ENCODE results near the gene GPR137. TPM values are rescaled to one million over a fixed set of nuclear protein-coding genes. Genes with fewer than 3 reads are reported as not detected.
A peak's percentile ranks its signal among the peaks of the same experiment; 100 is the strongest.

GPR137 gene
- polyA plus RNA-seq, 3 donors: 27.2 to 42.7 (median 42.7) TPM

DNA sequence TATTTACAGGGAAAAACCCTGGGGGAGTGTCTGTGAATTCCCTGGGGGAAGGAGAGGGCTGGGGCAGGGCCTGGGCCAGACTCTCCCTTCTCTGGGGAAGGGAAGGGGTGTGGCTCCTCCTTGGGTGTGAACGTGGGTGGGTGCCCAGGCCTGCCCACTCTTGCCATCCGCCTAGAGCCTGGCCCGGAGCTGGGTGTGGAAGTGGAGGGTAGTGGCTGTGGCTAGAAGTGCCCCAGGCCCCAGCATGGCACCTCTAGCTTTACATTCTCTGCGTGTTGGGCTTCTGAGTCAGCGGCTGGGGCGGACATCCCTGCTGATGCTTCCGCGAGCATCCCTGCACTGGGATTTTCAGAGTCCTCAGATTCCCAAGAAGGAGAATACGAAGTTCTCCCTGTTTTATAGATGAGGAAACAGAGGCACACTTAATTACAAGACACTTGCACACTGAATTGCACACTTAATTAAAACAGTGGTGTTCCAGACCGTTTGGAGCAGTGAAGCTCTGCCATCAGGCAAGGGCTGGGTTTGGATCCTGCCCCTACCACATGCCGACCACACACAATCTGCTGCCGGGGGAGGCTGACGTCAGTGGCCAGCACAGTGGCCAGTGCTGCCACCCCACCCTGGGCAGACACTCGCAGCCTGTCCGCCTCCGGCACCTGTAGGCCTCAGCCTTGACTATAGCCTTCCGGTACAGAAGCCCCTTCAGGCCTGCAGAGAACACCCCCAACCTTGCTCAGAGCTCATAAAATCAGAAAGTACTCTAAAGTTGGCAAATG is 8.8 kb upstream of the GPR137 start:
- DNase-seq (ENCODE audit: extremely low read depth in 1 of 11, low read depth in 9 of 11, low spot score in 4 of 11): no peak

DNA sequence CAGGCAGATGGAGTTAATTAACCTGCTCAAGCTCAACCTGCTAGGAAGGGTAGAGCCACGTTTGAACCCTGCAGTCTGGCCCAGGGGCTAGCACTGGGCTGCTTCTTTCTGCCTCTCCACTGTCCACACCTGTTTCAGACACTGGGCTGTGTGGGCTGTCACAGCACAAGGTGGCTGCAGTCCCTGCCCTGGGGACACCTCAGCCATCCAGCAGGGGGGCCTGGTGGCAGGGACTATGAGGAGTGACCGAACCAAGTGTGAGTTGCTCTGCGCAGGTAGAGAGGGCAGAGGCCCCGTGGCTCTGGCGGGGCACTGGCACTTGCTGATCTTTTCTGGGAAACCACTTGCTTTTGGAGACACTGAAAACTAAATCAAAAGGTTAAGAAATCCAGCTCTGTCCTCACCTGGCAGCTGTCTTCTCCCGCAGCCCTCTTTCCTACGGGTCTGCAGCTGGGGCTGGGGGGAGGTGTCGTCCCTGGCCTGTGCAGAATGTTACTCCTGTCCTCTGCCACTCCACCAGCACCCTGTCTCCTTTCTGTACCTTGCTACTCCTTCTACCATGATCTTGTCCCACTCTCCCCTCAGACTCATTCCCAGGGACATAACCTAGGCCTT is 7.0 kb upstream of the GPR137 start:
- DNase-seq (ENCODE audit: extremely low read depth in 1 of 11, low read depth in 9 of 11, low spot score in 4 of 11): no peak

DNA sequence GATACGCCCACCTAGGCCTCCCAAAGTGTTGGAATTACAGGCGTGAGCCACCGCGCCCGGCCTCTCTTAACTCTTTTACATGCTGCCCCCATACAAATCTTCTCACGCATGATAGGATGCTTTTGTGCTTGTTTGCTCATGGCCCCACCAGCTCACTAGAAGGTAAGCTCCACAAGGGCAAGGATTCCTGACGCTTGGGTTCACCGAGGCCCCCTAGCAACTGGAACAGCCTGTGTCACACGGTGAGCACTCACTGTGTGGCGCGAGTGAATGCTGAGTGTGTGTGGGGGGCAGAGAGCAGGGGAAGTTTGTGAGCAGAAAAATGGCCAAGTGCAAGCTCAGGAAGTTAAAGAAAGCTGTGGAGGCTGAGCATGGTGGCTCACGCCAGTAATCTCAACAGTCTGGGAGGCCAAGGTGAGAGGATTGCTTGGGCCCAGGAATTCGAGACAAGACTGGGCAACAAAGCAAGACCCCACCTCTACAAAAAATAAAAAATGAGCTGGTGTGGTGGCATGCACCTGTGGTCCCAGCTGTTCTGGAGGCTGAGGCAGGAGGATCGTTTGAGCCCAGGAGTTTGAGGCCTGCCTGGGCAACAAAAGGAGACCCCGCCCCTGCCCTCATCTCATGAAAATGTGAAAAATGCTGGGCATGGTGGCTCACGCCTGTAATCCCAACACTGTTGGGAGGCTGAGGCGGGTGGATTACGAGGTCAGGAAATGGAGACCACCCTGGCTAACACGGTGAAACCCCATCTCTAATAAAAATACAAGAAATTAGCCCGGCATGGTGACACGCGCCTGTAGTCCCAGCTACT is 3.5 kb upstream of the GPR137 start:
- DNase-seq (ENCODE audit: extremely low read depth in 1 of 11, low read depth in 9 of 11, low spot score in 4 of 11): no peak

DNA sequence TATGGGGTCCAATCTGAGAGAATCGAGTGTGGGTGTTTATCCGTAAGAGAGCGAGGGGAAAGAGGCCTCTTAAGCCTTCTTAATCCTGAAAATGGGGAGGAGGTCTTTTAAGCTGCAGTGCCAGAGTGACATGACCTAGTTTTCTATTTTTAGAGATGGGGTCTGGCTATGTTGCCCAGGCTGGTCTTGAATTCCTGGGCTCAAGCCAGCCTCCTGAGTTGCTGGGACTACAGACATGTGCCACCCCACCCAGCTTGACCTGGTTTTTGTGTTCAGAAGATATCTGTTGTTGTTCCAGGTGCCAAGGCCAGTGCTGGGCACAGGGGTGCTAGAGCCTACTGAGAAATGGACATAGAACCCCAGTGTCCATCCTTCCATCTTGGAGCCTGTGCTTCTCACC is 2.6 kb upstream of the GPR137 start:
- no peak for DNase-seq (ENCODE audit: extremely low read depth in 1 of 11, low read depth in 9 of 11, low spot score in 4 of 11)

DNA sequence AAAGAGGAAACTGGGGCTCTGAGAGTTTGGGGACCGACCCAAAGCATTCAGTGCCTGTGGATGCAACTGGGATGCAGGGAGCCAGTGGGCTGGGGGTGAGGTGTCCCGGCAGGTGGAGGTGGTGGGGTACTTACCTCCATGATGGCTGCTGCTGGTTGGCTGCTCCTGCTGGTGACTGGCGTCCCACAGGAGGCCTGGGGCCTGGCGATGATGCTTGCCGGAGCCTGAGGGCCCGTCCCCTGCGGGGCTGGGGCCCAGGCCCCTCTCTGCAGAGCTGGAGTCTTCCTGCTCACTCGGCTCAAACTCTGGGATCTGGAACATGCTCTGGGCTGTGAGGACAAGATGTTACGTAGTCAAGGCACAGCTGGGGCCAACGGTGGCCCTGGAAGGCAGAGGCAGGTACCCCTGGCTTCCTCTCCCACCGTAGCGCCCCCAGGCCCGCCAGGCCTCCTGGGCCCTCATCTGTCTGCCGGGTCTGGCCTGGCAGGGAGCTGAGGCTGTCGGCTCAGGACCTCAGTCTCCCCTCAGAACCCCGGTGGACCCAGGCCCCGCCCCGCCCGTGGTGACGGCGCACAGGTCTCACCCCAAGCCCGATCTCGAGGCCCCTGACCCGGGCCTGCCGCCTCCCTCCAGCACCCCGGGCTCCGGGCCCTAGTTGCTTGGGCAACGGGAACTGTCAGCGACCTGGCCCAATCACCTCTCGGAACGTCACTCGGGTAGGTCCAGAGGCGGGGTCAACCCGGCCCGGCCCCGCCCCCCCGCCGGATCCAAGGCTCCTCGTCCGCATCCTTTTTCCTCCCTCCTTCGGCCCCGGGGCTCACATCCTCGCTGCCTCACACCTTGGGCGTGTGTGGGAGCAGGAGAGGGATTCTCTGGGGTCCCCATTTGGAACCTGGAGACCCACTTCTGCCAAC is 1.3 kb upstream of the GPR137 start, which contains the start of gene BAD:
BAD (minus strand) TSS at position 618 of the 914 bp plus-strand sequence; CDS start at position 321, 297 bp downstream.
- peak in 10 of 11 donors; percentile 81 to 93 (median 89) for DNase-seq (ENCODE audit: extremely low read depth in 1 of 11, low read depth in 9 of 11, low spot score in 4 of 11)

DNA sequence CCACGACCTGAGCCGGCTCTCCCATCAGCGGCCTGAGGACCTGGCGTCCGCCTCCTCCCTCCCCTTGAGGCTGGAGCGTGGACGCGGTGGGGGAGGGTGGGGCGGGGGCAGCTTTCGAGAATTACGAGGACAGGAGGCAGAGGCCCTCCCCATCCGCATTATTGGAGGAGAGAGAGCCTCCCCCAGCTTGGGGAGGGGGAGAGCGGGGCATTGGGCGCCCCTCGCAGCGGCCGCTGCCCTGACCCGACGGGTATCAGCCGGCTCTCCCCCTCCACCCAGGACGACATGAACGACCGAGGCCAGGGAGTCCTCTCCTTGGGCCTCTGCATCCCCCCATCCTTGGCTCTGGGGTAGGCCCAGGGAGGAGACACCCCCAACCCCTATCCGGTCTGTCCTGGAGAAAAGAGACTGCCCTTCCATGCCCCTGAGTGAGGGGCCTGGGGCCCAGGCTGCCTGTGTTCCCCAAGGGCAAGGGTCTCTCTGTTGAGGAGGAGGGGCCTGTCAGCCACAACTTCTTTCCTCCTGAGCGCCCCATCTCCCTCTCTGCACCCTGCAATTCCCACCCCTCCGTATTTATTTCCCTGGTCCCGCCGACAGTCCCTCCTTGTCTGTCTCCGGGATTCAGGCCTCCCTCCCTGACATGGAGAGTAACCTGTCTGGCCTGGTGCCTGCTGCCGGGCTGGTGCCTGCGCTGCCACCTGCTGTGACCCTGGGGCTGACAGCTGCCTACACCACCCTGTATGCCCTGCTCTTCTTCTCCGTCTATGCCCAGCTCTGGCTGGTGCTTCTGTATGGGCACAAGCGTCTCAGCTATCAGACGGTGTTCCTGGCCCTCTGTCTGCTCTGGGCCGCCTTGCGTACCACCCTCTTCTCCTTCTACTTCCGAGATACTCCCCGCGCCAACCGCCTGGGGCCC is 495 bp downstream of the GPR137 start:
- DNase-seq (ENCODE audit: extremely low read depth in 1 of 11, low read depth in 9 of 11, low spot score in 4 of 11): no peak

DNA sequence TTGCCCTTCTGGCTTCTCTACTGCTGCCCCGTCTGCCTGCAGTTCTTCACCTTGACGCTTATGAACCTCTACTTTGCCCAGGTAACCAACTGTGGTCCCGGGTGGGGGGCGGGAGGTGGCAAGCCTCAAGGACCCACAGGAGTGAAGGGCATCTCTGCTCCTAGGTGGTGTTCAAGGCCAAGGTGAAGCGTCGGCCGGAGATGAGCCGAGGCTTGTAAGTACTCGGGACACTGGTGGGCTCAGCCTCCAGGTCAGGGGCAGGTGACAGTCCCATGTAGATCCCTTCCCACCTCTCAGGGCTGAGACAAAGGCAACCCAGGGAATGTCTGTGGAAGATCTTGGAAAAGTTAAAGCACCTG is 1.1 kb downstream of the GPR137 start:
- DNase-seq (ENCODE audit: extremely low read depth in 1 of 11, low read depth in 9 of 11, low spot score in 4 of 11): no peak

DNA sequence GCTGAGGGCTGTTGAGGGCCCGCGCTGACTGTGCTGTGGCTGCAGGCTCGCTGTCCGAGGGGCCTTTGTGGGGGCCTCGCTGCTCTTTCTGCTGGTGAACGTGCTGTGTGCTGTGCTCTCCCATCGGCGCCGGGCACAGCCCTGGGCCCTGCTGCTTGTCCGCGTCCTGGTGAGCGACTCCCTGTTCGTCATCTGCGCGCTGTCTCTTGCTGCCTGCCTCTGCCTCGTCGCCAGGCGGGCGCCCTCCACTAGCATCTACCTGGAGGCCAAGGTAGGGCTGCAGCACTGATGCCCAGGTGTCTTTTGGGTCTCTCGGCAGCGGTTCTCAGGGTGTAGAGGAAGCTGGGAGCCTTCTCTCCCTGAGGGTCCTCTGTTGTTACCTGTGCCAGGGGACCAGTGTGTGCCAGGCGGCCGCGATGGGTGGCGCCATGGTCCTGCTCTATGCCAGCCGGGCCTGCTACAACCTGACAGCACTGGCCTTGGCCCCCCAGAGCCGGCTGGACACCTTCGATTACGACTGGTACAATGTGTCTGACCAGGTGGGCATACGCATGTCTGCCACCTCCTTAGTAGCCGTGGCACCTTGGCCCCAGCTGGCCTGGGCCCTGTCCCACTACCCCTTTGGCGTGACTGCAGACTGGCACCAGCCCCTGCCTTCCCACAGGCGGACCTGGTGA is 2.2 kb downstream of the GPR137 start:
- no peak for DNase-seq (ENCODE audit: extremely low read depth in 1 of 11, low read depth in 9 of 11, low spot score in 4 of 11)

DNA sequence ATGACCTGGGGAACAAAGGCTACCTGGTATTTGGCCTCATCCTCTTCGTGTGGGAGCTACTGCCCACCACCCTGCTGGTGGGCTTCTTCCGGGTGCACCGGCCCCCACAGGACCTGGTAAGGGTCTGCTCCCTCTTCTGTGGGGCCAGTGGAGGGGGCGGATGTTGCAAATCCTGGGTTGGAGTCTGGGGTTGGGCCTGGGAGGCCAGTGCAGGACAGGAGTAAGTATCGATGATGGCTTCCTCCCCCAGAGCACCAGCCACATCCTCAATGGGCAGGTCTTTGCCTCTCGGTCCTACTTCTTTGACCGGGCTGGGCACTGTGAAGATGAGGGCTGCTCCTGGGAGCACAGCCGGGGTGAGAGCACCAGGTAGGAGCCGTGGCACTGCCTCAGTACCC is 2.7 kb downstream of the GPR137 start:
- no peak for DNase-seq (ENCODE audit: extremely low read depth in 1 of 11, low read depth in 9 of 11, low spot score in 4 of 11)

DNA sequence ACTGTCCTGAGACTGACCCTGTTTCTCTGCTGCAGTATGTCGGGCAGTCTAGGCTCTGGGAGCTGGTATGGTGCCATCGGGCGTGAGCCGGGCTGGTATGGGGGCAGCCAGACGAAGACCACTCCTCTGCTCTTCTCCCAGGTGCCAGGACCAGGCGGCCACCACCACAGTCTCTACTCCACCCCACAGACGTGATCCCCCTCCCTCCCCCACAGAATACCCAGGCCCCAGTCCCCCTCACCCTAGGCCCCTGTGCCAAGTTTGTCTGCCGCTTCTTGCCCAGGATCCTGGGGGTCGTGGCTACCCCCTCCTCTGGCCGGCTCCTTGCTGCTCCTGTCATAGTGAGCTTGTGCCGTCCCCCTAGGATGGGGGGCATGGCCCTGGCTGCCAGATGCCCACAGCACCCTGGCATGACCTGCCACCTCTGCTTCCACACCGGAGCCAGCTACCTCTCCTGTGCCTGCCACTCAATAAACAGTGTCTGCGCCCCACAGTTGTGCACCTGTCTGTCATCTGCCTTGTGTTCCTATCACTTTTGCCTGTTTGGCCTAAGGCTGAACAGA is 3.4 kb downstream of the GPR137 start:
- no peak for DNase-seq (ENCODE audit: extremely low read depth in 1 of 11, low read depth in 9 of 11, low spot score in 4 of 11)

DNA sequence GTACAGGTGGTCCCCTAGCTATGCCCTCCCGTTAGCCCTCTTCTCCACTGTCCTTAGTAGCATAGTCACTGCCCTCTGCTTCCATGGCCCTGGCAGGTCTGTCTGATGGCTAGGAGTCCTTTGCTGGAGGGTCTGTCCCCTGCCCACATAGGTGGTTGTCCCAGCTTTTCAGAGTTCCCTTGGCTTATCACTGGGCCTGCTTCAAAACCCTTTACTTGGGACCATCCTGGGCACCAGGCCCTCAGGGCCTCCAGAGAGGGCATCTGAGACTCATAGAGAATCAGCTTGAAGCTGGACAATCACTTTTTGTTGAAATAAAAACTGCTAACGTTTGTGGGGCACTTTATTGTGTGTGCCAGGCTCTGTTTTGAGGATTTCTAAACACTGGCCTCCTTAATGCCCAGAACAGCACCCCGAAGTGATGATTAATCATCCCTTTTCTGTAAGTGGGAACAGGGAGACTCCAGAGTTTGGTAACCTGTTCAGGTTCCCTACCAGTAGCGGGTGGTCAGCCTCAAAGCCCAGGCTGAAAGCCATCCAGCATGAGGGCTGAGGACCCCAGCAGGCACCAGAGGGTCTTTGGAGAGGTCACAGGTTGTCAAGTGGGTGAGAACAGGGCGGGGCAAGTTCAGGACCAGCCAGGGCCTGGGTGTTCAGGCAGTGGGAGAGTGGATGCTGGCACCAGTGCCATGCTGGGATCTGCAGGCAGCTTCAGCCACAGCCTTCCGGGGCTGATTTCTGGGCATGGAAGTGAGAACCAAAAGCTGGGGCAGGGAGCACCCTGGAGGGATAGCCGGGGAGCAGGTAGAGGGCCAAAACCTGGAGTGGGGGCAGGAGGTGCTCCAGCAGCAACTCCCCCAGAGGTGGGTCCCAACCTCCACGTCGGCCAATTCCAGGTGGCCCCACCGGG is 5.0 kb downstream of the GPR137 start:
- DNase-seq (ENCODE audit: extremely low read depth in 1 of 11, low read depth in 9 of 11, low spot score in 4 of 11): no peak

DNA sequence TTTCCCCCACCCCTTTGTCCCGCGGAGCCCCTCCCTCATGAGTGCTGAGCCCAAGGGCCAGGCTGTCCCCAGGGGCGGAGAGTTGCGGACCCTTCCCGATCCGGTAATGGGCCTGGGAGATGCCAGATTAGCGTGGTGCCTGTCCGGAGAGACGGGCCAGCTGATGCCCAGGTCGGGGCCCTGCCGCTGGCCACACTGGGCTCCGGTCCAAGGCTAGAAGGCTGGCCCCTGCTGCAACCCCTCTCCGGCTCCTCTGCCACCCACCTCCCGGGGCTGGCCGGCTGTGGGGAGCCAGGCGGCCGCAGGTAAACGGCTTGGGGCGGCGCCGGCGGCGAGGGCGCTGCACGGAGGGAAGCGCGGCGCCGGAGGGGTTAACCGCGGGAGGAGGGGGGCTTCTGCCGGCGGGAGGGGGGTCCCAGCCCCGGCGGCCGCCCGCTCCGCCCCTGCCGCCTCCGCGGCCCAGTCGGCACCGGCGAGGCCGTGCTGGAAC is 5.7 kb downstream of the GPR137 start, which contains the start of gene KCNK4:
KCNK4 (plus strand) TSS at position 41 of the 490 bp plus-strand sequence. CDS start 1,717 bp downstream, outside the sequence.
- DNase-seq (ENCODE audit: extremely low read depth in 1 of 11, low read depth in 9 of 11, low spot score in 4 of 11): no peak

DNA sequence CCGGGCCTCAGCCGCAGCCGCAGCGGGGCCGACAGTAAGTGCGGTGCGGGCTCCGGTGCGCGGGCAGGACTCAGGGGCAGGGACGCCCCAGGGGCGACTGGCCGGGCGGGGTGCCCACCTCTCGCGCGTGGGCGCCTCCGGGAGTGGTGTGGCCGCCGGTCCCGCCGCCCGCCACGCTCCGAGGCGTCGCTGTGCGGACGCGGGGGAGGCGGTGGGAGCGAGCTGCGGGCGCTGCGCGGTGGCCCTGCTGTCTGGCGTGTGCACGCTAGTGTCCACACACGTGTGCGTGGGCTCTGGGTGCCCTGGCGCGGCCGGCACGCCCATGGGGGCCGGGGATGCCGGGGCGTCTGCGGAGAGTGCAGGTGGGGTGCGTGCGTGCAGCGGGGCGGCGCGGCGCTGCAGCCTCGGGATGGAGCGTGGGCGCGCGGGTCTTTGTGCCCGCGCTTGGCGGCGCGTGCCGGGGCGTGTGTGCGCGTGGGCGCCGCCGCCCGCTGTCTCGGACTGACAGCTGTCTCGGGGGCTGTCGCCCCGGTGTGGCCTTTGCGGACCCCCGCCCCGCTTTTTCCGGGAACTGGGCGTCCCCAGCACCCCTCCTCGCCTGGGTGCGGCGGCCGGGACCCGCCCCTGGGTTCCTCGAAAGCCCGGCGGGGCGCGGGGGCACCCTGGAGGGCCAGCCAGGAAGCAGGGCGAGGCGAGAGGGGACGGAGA is 6.3 kb downstream of the GPR137 start:
- DNase-seq (ENCODE audit: extremely low read depth in 1 of 11, low read depth in 9 of 11, low spot score in 4 of 11): no peak

DNA sequence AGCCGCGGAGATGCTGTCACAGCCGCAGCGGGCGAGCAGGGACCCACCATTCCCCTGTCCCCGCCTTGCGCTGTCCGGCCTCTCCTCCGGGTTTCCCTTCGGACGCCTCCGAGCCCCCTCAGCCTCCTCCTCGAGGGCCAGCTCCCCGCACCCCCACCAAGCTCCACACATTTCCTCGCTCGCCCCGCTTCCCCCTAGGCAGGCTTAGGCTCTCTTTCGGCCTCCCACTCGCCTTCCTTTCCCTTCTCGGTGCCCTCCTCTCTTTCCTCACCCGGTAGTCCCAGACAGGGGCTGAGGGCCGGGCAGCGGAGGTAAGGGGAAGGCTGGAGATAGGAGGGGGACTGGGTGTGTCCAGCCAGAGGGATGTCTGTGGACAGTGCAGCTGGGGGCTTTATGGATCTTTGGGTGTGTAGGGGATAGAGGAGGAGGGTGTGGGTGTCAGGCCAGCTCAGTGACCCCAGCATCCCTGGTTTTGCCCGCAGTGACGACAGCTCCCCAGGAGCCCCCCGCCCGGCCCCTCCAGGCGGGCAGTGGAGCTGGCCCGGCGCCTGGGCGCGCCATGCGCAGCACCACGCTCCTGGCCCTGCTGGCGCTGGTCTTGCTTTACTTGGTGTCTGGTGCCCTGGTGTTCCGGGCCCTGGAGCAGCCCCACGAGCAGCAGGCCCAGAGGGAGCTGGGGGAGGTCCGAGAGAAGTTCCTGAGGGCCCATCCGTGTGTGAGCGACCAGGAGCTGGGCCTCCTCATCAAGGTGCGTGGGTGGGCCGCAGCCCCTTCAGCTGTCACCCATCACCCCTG is 7.0 kb downstream of the GPR137 start:
- no peak for DNase-seq (ENCODE audit: extremely low read depth in 1 of 11, low read depth in 9 of 11, low spot score in 4 of 11)
